D721Med (cell line): ENCODE results near the gene KCNG2.

Experiments
- DNase-seq: peaks from one replicate; pipeline ENCODE4 v3.0.0; 2011; ENCODE audit warnings: low spot score; ENCODE audit not compliant: insufficient read length
- FAIRE-seq: peaks from 2 replicates; lab custom pipeline; 2011; peaks lifted over from hg19 to GRCh38; lab: Jason Lieb, UNC
- CTCF ChIP-seq: IDR thresholded peaks from 2 replicates; pipeline ENCODE4 v1.5.1; 2012; ENCODE audit warnings: mild to moderate bottlenecking, control low read depth; ENCODE audit not compliant: insufficient read depth; ENCODE audit errors: missing control alignments

Gene KCNG2

GRCh38 chr18:79774111-79774510 lies 23.6 kb upstream of the KCNG2 start:
- no peak for TF ChIP-seq CTCF
- FAIRE-seq, result no peak

GRCh38 chr18:79775441-79776221 lies 22.1 kb upstream of the KCNG2 start:
- no peak for TF ChIP-seq CTCF
- DNase-seq (no peak), FAIRE-seq (no peak)

More at GRCh38 chr18:79774111-79774510, 23.6 kb upstream of the KCNG2 start:
- no peak for DNase-seq

GRCh38 chr18:79776674-79777073 lies 21.1 kb upstream of the KCNG2 start:
- FAIRE-seq (no peak), DNase-seq (no peak)
- TF ChIP-seq CTCF, result no peak

GRCh38 chr18:79778291-79778791 lies 19.4 kb upstream of the KCNG2 start:
- DNase-seq (no peak), FAIRE-seq (no peak)
- no peak for TF ChIP-seq CTCF

GRCh38 chr18:79779021-79779699 lies 18.6 kb upstream of the KCNG2 start:
- DNase-seq (no peak), FAIRE-seq (peak; percentile 51)
- no peak for TF ChIP-seq CTCF

- DNase-seq (no peak), FAIRE-seq (no peak)
- TF ChIP-seq CTCF, result no peak
Measured at GRCh38 chr18:79779700-79780190, 18.0 kb upstream of the KCNG2 start.

- FAIRE-seq, result no peak
- DNase-seq, result no peak
- no peak for TF ChIP-seq CTCF
Measured at GRCh38 chr18:79780547-79780946, 17.2 kb upstream of the KCNG2 start.
